Endothelial cell of umbilical vein (primary cell): ENCODE measurements around the gene DTWD2. TPM values are rescaled to one million over a fixed set of nuclear protein-coding genes. Genes with fewer than 3 reads are reported as not detected.

Experiments used
- BruUV-seq: library from RNA; stranded (reverse); fragments of 400-500 nt; replicated peaks from 2 replicates; lab custom pipeline; 2021; lab: Mats Ljungman, UMichigan
- CTCF ChIA-PET: fragments of 300-600, 350-600 bp; sonication (Branson Sonifier 250); formaldehyde crosslinking; loops from one replicate; lab custom pipeline; 2021; ENCODE audit warnings: antibody characterized with exemption, inconsistent platforms; lab: Charles Lee
- POLR2A ChIA-PET: fragments of 300-600, 350-600 bp; sonication (Branson Sonifier 250); formaldehyde crosslinking; loops from one replicate; lab custom pipeline; 2021; ENCODE audit warnings: antibody characterized with exemption, inconsistent platforms; lab: Charles Lee
- DNase-seq: peaks from one replicate; pipeline ENCODE4 v3.0.0-alpha.2; 2011; ENCODE audit warnings: low read depth, low spot score
- FAIRE-seq: peaks from 2 replicates; lab custom pipeline; 2011; peaks lifted over from hg19 to GRCh38; lab: Jason Lieb, UNC
- H2AFZ ChIP-seq: 2 replicates; pipeline ENCODE4 v1.6.0; 2012; ENCODE audit warnings: low read depth, low read length, control low read depth, inconsistent platforms
- H3K27ac ChIP-seq: 2 replicates; pipeline ENCODE4 v1.5.1; 2011; ENCODE audit warnings: low read depth, mild to moderate bottlenecking, control low read depth, low read length, moderate library complexity; ENCODE audit not compliant: insufficient read depth
- H3K27me3 ChIP-seq, 2 experiments: 2 replicates each; pipeline versions ENCODE4 v1.6.0 to v1.6.1; 2011; ENCODE audit warnings: low read length in 2 of 2, mixed read lengths in 1 of 2; ENCODE audit not compliant: control insufficient read depth in 2 of 2, insufficient read depth in 2 of 2
- H3K36me3 ChIP-seq, 2 experiments: 2 replicates in 1 of 2; 3 replicates in 1 of 2; pipeline ENCODE4 v1.5.1; 2011; ENCODE audit warnings: low read length in 2 of 2, mild to moderate bottlenecking in 1 of 2, moderate library complexity in 1 of 2; ENCODE audit not compliant: control insufficient read depth in 2 of 2, insufficient read depth in 2 of 2; ENCODE audit errors: extremely low read depth in 1 of 2
- H3K4me1 ChIP-seq: 3 replicates; pipeline ENCODE4 v1.5.1; 2011; ENCODE audit warnings: mild to moderate bottlenecking, low read length; ENCODE audit not compliant: control insufficient read depth, insufficient read depth; ENCODE audit errors: extremely low read depth
- H3K4me2 ChIP-seq: 2 replicates; pipeline ENCODE4 v1.6.1; 2011; ENCODE audit warnings: low read length, control low read depth, mixed read lengths; ENCODE audit not compliant: insufficient read depth
- H3K4me3 ChIP-seq, 3 experiments: fragments of 200-600 bp in 1 of 3; sonication (generic), shearing (Covaris generic) in 1 of 3; replicated peaks in 1 of 3; 2 replicates each; pipeline ENCODE4 v1.5.1; 2011 to 2016; ENCODE audit warnings: control low read depth in 3 of 3, low read length in 3 of 3, mild to moderate bottlenecking in 2 of 3, inconsistent platforms in 1 of 3, low read depth in 1 of 3, moderate library complexity in 1 of 3; ENCODE audit not compliant: insufficient read depth in 1 of 3
- H3K79me2 ChIP-seq: 2 replicates; pipeline ENCODE4 v1.6.0; 2012; ENCODE audit warnings: low read length, inconsistent platforms; ENCODE audit not compliant: control insufficient read depth, insufficient read depth
- H3K9ac ChIP-seq: replicated peaks from 2 replicates; pipeline ENCODE3; 2011; ENCODE audit warnings: low read length, control low read depth; ENCODE audit not compliant: insufficient read depth; ENCODE audit errors: extremely low read depth
- H3K9me1 ChIP-seq: replicated peaks from 3 replicates; pipeline ENCODE4 v1.6.0; 2011; ENCODE audit warnings: mild to moderate bottlenecking, low read length; ENCODE audit not compliant: control insufficient read depth, insufficient read depth; ENCODE audit errors: extremely low read depth
- H3K9me3 ChIP-seq: replicated peaks from 2 replicates; pipeline ENCODE4 v1.5.1; 2012; ENCODE audit warnings: low read length, inconsistent platforms; ENCODE audit not compliant: control insufficient read depth, insufficient read depth
- H4K20me1 ChIP-seq: replicated peaks from 2 replicates; pipeline ENCODE3; 2011; ENCODE audit warnings: mild to moderate bottlenecking, low read length; ENCODE audit not compliant: control insufficient read depth, insufficient read depth; ENCODE audit errors: extremely low read depth
- CTCF ChIP-seq, 2 donors: IDR thresholded peaks; 1 replicate in 1 of 2; 2 replicates in 1 of 2; pipeline ENCODE4 v1.5.1; 2011; ENCODE audit warnings: low read length in 2 of 2, mild to moderate bottlenecking in 2 of 2, moderate library complexity in 2 of 2, control low read depth in 1 of 2, inconsistent platforms in 1 of 2, low read depth in 1 of 2; ENCODE audit not compliant: insufficient read depth in 1 of 2; ENCODE audit errors: extremely low read depth in 1 of 2
- EZH2 ChIP-seq: IDR thresholded peaks from 2 replicates; pipeline ENCODE4 v1.6.1; 2012; ENCODE audit warnings: borderline replicate concordance, low read depth, mild to moderate bottlenecking, moderate library complexity, low read length, inconsistent platforms; ENCODE audit not compliant: severe bottlenecking
- FOS ChIP-seq: IDR thresholded peaks from 2 replicates; pipeline ENCODE4 v1.6.1; 2011; ENCODE audit warnings: mild to moderate bottlenecking, low read length, moderate library complexity, borderline replicate concordance; ENCODE audit not compliant: insufficient read depth
- GATA2 ChIP-seq: IDR thresholded peaks from 2 replicates; pipeline ENCODE4 v1.7.0; 2011; ENCODE audit warnings: low read depth, mild to moderate bottlenecking, moderate library complexity, mixed read lengths, low read length; ENCODE audit not compliant: insufficient read length, insufficient read depth
- JUN ChIP-seq: IDR thresholded peaks from 2 replicates; pipeline ENCODE4 v1.6.1; 2011; ENCODE audit warnings: borderline replicate concordance, low read depth; ENCODE audit not compliant: insufficient read length, insufficient read depth
- MAX ChIP-seq: IDR thresholded peaks from 2 replicates; pipeline ENCODE4 v1.6.1; 2011; ENCODE audit not compliant: insufficient read depth, insufficient read length
- MYC ChIP-seq: IDR thresholded peaks from one replicate; pipeline ENCODE4 v1.6.1; 2011; ENCODE audit warnings: mild to moderate bottlenecking, low read depth, low read length
- POLR2A ChIP-seq: IDR thresholded peaks from 2 replicates; pipeline ENCODE4 v1.6.1; 2012; ENCODE audit warnings: low read depth, mild to moderate bottlenecking, control low read depth, low read length
- POLR2AphosphoS5 ChIP-seq: IDR thresholded peaks from 2 replicates; pipeline ENCODE4 v1.6.1; 2012; ENCODE audit warnings: low read depth, mild to moderate bottlenecking, control low read depth, low read length, moderate library complexity; ENCODE audit not compliant: insufficient read depth
- dilution Hi-C: fragments of 300-500 bp; cut with MboI; formaldehyde crosslinking; loops from one replicate; pipeline ENCODE4 v1.15.0; 2019; ENCODE audit warnings: low sequenced_read_pairs; ENCODE audit not compliant: extremely low pct_ligation_motif_present
- intact Hi-C: fragments of 100-400 bp; cut with micrococcal nuclease; formaldehyde crosslinking; loops from one replicate; pipeline ENCODE4 v1.10.0; 2022
- polyA plus RNA-seq, 4 experiments: library from polyadenylated mRNA; depleted of rRNA in 3 of 4; stranded (reverse) in 3 of 4; unstranded in 1 of 4; fragments of >200 nt; gene quantifications; 2 replicates each; pipeline versions ENCODE4 v1.2.1 to v1.2.3, GENCODE V29; 2011 to 2012; ENCODE audit warnings: missing spikeins in 1 of 4
- total RNA-seq: library from RNA; stranded (reverse); gene quantifications from 2 replicates; pipeline ENCODE4 v1.2.3, GENCODE V29; 2021

Gene DTWD2
- total and polyA plus RNA-seq, 2 donors (not counting 3 experiments of a cell fraction or from before 2014, with no cell fraction given), result 0.99 to 1.1 TPM

- BruUV-seq, result no TSS peak
- POLR2A ChIA-PET, result no interaction called here
These were observed 34.4 kb upstream of the DTWD2 start for GRCh38 chr5:119022773-119023172.

GRCh38 chr5:119022017-119022745 is 33.8 kb upstream of the DTWD2 start:
- intact Hi-C loops (loop anchor here (1.0 kb wide), 2 partner anchors 234 to 390 kb away; no protein-coding TSS in a partner anchor), dilution Hi-C loops (no loop called here)
- peak; percentile 28 for FAIRE-seq
- Histone ChIP-seq H2AFZ (no peak overlapping the region), H3K79me2 (no peaks in the 10 kb centered on the region), H3K4me2 (no peak overlapping the region), H3K27me3 (no peaks in the 10 kb centered on the region), H3K36me3 (no peaks in the 10 kb centered on the region), H3K4me3 (no peak overlapping the region), H3K4me1 (no peaks in the 10 kb centered on the region), H3K9me3 (no peaks in the 10 kb centered on the region), H4K20me1 (no peaks in the 10 kb centered on the region), H3K9me1 (no peaks in the 10 kb centered on the region), H3K27ac (no peak overlapping the region), H3K9ac (no peak overlapping the region)
- POLR2A ChIA-PET, result no interaction called here
- peak; percentile 58 for DNase-seq
- TF ChIP-seq MYC (no peak), POLR2A (no peak), POLR2AphosphoS5 (no peak), FOS (no peak), CTCF (IDR thresholded peaks at IDR 0.05; ENCODE audit: extremely low read depth in 1 of 2, insufficient read depth in 1 of 2, low read depth in 1 of 2, low read length in 2 of 2) (no peak), JUN (no peak), EZH2 (no peak), GATA2 (no peak), MAX (no peak)
- BruUV-seq, result no TSS peak
- CTCF ChIA-PET, result interaction anchor here (0.6 to 5.7 kb wide), 26 partner anchors 9 to 418 kb away, joined by 3 to 153 read pairs (median 3); partner anchors contain the start of genes DMXL1 and DTWD2

More at GRCh38 chr5:119022773-119023172, 34.4 kb upstream of the DTWD2 start:
- Histone ChIP-seq H2AFZ (no peak overlapping the region), H3K4me2 (no peak overlapping the region), H3K9me3 (no peaks in the 10 kb centered on the region), H3K9ac (no peak overlapping the region), H3K27ac (no peak overlapping the region), H3K36me3 (no peaks in the 10 kb centered on the region), H3K9me1 (no peaks in the 10 kb centered on the region), H3K4me1 (no peaks in the 10 kb centered on the region), H3K4me3 (no peak overlapping the region), H3K79me2 (no peaks in the 10 kb centered on the region), H3K27me3 (no peaks in the 10 kb centered on the region), H4K20me1 (no peaks in the 10 kb centered on the region)
- DNase-seq, result no peak
- dilution Hi-C loops (no loop called here), intact Hi-C loops (loop anchor here (1.0 kb wide), 2 partner anchors 234 to 390 kb away; no protein-coding TSS in a partner anchor)
- FAIRE-seq, result no peak
- TF ChIP-seq JUN (no peak), MYC (no peak), GATA2 (no peak), POLR2A (no peak)
- CTCF ChIA-PET, result interaction anchor here (0.6 to 5.7 kb wide), 7 partner anchors 11 to 418 kb away, joined by 3 to 153 read pairs (median 3); no protein-coding TSS in a partner anchor
